ENCODE measurements around the gene ZNF462.

DNA sequence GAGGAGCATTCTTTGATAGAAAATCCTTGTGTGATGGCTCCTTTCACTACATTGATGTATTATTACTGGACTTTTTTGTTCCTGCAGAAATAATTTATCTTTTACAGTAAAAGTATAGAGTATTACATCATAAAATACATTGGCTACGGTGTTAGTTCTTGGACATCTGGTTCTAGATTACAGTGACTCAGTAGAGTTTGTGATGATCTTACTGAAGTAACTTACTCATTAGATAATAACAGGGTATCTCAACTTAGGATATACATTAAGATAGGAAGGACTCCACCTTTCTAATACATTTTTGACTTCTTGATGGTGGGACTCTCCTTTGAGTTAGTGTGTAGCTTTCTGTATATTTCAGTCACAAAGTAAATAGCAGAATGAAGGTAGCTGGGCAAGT is 59.1 kb downstream of the ZNF462 start:
- TF ChIP-seq BHLHE40 (IDR thresholded peaks at IDR 0.05; ENCODE audit: borderline replicate concordance) (no peak), FOXM1 (IDR thresholded peaks at IDR 0.05; ENCODE audit: borderline replicate concordance) (no peak), SP1 (IDR thresholded peaks at IDR 0.05) (no peak), FOXK2 (IDR thresholded peaks at IDR 0.05) (no peak), ZNF384 (IDR thresholded peaks at IDR 0.05) (no peak), NFRKB (IDR thresholded peaks at IDR 0.05) (no peak)
- TF ChIP-seq, protein P1, sequence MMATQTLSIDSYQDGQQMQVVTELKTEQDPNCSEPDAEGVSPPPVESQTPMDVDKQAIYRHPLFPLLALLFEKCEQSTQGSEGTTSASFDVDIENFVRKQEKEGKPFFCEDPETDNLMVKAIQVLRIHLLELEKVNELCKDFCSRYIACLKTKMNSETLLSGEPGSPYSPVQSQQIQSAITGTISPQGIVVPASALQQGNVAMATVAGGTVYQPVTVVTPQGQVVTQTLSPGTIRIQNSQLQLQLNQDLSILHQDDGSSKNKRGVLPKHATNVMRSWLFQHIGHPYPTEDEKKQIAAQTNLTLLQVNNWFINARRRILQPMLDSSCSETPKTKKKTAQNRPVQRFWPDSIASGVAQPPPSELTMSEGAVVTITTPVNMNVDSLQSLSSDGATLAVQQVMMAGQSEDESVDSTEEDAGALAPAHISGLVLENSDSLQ (IDR thresholded peaks at IDR 0.05) = no peak
